Measurements from ENCODE around the gene SNU13. TPM values are rescaled to one million over a fixed set of nuclear protein-coding genes. Genes with fewer than 3 reads are reported as not detected.

The SNU13 gene
- total RNA-seq (2021; ENCODE audit: unreplicated experiment) (283 TPM), Bru-seq, nascent RNA (percentile 94 among the genes with signal in this experiment), BruChase-seq, experiment 1, labeled RNA remaining after a 6-hour chase (percentile 96 among the genes with signal in this experiment), BruChase-seq, experiment 2, labeled RNA remaining after a 2-hour chase (percentile 90 among the genes with signal in this experiment)
- 261 and 269 TPM in 2 replicates for polyA plus RNA-seq (2012)
- long read RNA-seq, transcript SNU13-201 (3 exons, 877 nt), result minor isoform, 74 of 293 reads
- long read RNA-seq, transcript SNU13-202 (3 exons, 1,503 nt), result major isoform, 149 of 293 reads
- long read RNA-seq, transcript SNU13-211 (4 exons, 1,036 nt), result minor isoform, 6 of 293 reads
- long read RNA-seq, partial matches to known transcripts, result 8 of 293 reads
- long read RNA-seq, other reads (novel, unspliced or antisense), result 56 of 293 reads

DNA sequence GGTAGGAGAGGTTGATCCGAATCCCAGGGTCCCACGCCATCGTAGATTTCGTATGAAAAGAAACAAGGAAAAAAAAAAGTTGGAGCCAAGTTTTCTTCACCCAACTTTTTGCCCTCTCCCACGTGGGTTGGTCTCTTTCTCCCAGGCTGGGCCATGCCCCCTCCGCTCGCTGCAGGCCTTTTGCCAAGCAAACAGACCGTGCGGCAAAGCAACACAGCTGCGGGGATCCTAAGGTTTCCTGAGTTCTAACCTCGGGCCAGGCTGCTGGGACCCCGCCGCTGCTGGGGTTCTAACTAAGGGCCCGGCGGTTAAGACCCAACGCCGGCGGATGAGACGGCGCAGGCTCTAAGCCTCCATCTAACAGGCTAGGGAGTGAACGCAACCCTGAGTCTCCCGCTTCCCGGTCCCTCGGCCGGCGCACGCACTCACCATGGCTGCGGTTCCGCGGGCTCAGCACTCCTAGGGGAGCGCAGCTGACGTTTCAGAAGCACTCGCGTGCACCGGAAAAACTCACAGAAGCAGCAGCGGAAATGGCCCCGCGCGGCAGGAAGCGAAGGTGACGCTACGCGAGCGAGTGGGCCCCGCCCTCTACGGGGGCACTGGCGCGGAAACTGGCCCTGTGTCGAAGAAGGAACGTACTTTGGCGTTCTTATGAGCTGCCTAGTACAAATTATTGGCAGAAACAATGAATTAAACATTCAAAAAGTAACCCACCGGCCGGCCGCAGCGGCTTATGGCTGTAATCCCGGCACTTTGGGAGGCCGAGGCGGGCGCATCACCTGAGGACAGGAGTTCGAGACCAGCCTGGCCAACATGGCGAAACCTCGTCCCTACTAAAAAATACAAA, at the start of gene SNU13:
SNU13 (minus strand) TSS at position 503 of the 847 bp plus-strand sequence; CDS start at position 432, 71 bp downstream.
- no peaks in the 10 kb centered on the region for H3K27me3 ChIP-seq (ENCODE audit: insufficient read depth, low read length)
- H3K27ac ChIP-seq (ENCODE audit: low read depth, low read length), result peak within 1 kb of the TSS; percentile 96
- H4K20me1 ChIP-seq (ENCODE audit: insufficient read depth), result peaks cover 10% of the 10 kb centered on the region; the same call in 1 of the 2 replicates
- peak within 1 kb of the TSS; percentile 95 for H3K4me2 ChIP-seq (ENCODE audit: low read length)
- H3K9me3 ChIP-seq (ENCODE audit: control insufficient read depth in 1 of 2, insufficient read depth in 1 of 2, low read depth in 1 of 2, low read length in 2 of 2), result no peaks in the 10 kb centered on the region
- CTCF ChIA-PET, result interaction anchor here (1.7 to 3.4 kb wide), 2 partner anchors 9 to 21 kb away, joined by 6 to 11 read pairs; no protein-coding TSS in a partner anchor
- POLR2A ChIA-PET, result interaction anchor here (1.2 to 2.8 kb wide), 2 partner anchors 10 to 22 kb away, joined by 9 to 12 read pairs; partner anchors contain the start of gene MEI1
- H3K4me1 ChIP-seq (ENCODE audit: control insufficient read depth in 1 of 2, insufficient read depth in 2 of 2, low read length in 2 of 2), result peaks cover 2 to 37% of the 10 kb centered on the region in 2 experiments
- H2AFZ ChIP-seq (ENCODE audit: low read depth, low read length, poor library complexity, severe bottlenecking), result no peak within 1 kb of the TSS
- no peaks in the 10 kb centered on the region for H3K9me2 ChIP-seq (ENCODE audit: insufficient read depth)
- peak within 1 kb of the TSS; percentile 69 to 90 for H3K4me3 ChIP-seq (replicated peaks in 1 of 2; ENCODE audit: low read depth in 1 of 2, low read length in 2 of 2)
- no peaks in the 10 kb centered on the region; a peak in 1 of 4 replicates for H3K36me3 ChIP-seq (ENCODE audit: control insufficient read depth in 1 of 2, insufficient read depth in 2 of 2, low read length in 2 of 2)
- peak within 1 kb of the TSS; percentile 96 for H3K9ac ChIP-seq (ENCODE audit: low read length)
- peak; percentile 92 for ATAC-seq
- intact Hi-C loops (cut with micrococcal nuclease), result loop anchor here (2.0 kb wide), 1 partner anchor 22 kb away; no protein-coding TSS in a partner anchor
- RAD21 ChIA-PET (ENCODE audit: low non-redundant PET in 1 of 2, low total read pairs in 2 of 2, uncharacterized antibody in 2 of 2, unreplicated experiment in 2 of 2), result interaction anchor here in 1 of 2 experiments (0.6 to 0.8 kb wide), 2 partner anchors 144 to 168 kb away, joined by 3 to 6 read pairs; no protein-coding TSS in a partner anchor
- DNase-seq (ENCODE audit: low read depth, low spot score), result peak; percentile 77
- BruUV-seq (replicated peaks), result no TSS peak
- peaks cover 61% of the 10 kb centered on the region for H3K79me2 ChIP-seq (ENCODE audit: insufficient read depth, low read length)
- TF ChIP-seq TCF7L2 (IDR thresholded peaks at IDR 0.05; ENCODE audit: borderline replicate concordance, extremely low read depth, insufficient read depth, insufficient read length) (no peak), RAD21 (IDR thresholded peaks at IDR 0.05; ENCODE audit: low read depth) (no peak), SIN3A (IDR thresholded peaks at IDR 0.05; ENCODE audit: low read depth) (peak; percentile 96), SP1 (IDR thresholded peaks at IDR 0.05; ENCODE audit: low read depth) (no peak; the same call in 1 of the 2 replicates), ZNF274 (IDR thresholded peaks at IDR 0.05; ENCODE audit: low read depth, low read length) (no peak), POLR2AphosphoS5 (IDR thresholded peaks at IDR 0.05; ENCODE audit: low read depth, low read length) (peak; percentile 84), EZH2phosphoT487 (IDR thresholded peaks at IDR 0.05; ENCODE audit: borderline replicate concordance) (no peak), ZFX (IDR thresholded peaks at IDR 0.05) (peak; percentile 48; the same call in 1 of the 2 replicates), EGR1 (IDR thresholded peaks at IDR 0.05; ENCODE audit: low read depth) (peak; percentile 71), POLR2A (IDR thresholded peaks at IDR 0.05; ENCODE audit: borderline replicate concordance, extremely low read depth, insufficient read depth, insufficient read length) (peak; percentile 77), JUND (IDR thresholded peaks at IDR 0.05) (no peak), ATF3 (IDR thresholded peaks at IDR 0.05) (no peak), ELF1 (IDR thresholded peaks at IDR 0.05; ENCODE audit: borderline replicate concordance, low read depth) (peak; percentile 58; the same call in 1 of the 2 replicates), SRF (IDR thresholded peaks at IDR 0.05; ENCODE audit: low read depth) (no peak), CBX3 (IDR thresholded peaks at IDR 0.05; ENCODE audit: low read depth) (no peak), YY1 (IDR thresholded peaks at IDR 0.05; ENCODE audit: extremely low read depth, insufficient replicate concordance, low read depth, low read length) (peak; percentile 76), CEBPB (IDR thresholded peaks at IDR 0.05; ENCODE audit: low read depth) (no peak), CTCF (IDR thresholded peaks at IDR 0.05 in 2 of 3, conservative IDR thresholded peaks at IDR 0.05 in 1 of 3; ENCODE audit: borderline replicate concordance in 1 of 3, insufficient read depth in 1 of 3, low read depth in 2 of 3, low read length in 2 of 3) (no peak)
- TF ChIP-seq, protein P1, sequence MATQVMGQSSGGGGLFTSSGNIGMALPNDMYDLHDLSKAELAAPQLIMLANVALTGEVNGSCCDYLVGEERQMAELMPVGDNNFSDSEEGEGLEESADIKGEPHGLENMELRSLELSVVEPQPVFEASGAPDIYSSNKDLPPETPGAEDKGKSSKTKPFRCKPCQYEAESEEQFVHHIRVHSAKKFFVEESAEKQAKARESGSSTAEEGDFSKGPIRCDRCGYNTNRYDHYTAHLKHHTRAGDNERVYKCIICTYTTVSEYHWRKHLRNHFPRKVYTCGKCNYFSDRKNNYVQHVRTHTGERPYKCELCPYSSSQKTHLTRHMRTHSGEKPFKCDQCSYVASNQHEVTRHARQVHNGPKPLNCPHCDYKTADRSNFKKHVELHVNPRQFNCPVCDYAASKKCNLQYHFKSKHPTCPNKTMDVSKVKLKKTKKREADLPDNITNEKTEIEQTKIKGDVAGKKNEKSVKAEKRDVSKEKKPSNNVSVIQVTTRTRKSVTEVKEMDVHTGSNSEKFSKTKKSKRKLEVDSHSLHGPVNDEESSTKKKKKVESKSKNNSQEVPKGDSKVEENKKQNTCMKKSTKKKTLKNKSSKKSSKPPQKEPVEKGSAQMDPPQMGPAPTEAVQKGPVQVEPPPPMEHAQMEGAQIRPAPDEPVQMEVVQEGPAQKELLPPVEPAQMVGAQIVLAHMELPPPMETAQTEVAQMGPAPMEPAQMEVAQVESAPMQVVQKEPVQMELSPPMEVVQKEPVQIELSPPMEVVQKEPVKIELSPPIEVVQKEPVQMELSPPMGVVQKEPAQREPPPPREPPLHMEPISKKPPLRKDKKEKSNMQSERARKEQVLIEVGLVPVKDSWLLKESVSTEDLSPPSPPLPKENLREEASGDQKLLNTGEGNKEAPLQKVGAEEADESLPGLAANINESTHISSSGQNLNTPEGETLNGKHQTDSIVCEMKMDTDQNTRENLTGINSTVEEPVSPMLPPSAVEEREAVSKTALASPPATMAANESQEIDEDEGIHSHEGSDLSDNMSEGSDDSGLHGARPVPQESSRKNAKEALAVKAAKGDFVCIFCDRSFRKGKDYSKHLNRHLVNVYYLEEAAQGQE (IDR thresholded peaks at IDR 0.05; ENCODE audit: low read depth), result no peak
